ENCODE results near the gene PRR15L.
A peak's percentile ranks its signal among the peaks of the same experiment; 100 is the strongest.
"Not testable (repeated sequence)": the region's sequence is repeated elsewhere in the genome, so short reads cannot be mapped to it uniquely, and the experiment has no call there.

Gene PRR15L

GRCh38 chr17:47957591-47958490 lies at the start of gene PRR15L:
Gene PRR15L, minus strand, starts transcription at chr17:47957883. Its CDS starts 4,649 bp downstream, at chr17:47953234.
- peak; percentile 87 for DNase-seq

GRCh38 chr17:48006936-48007709 lies 49.4 kb upstream of the PRR15L start:
- no peak for DNase-seq

GRCh38 chr17:48004983-48005382 lies 47.3 kb upstream of the PRR15L start:
- no peak for DNase-seq

GRCh38 chr17:48003417-48004151 lies 45.9 kb upstream of the PRR15L start:
- no peak for DNase-seq

- DNase-seq, result no peak
Measured at GRCh38 chr17:48002916-48003416, 45.3 kb upstream of the PRR15L start.

GRCh38 chr17:48002266-48002915 lies 44.7 kb upstream of the PRR15L start:
- DNase-seq, result no peak

- not testable (repeated sequence) for DNase-seq
Measured at GRCh38 chr17:48001657-48002056, 44.0 kb upstream of the PRR15L start.

- no peak for DNase-seq
Measured at GRCh38 chr17:48001197-48001596, 43.5 kb upstream of the PRR15L start.

- DNase-seq, result no peak
Measured at GRCh38 chr17:47999582-47999981, 41.9 kb upstream of the PRR15L start.

- no peak for DNase-seq
Measured at GRCh38 chr17:47998044-47998443, 40.4 kb upstream of the PRR15L start.

- DNase-seq, result no peak
Measured at GRCh38 chr17:47997586-47997985, 39.9 kb upstream of the PRR15L start.

GRCh38 chr17:47996201-47996600 lies 38.5 kb upstream of the PRR15L start:
- DNase-seq, result no peak

GRCh38 chr17:47995241-47995935 lies 37.7 kb upstream of the PRR15L start:
- DNase-seq, result no peak

- no peak for DNase-seq
Measured at GRCh38 chr17:47994724-47995123, 37.0 kb upstream of the PRR15L start.

GRCh38 chr17:47993964-47994363 lies 36.3 kb upstream of the PRR15L start:
- DNase-seq, result no peak

- DNase-seq, result no peak
Measured at GRCh38 chr17:47993031-47993564, 35.4 kb upstream of the PRR15L start.

GRCh38 chr17:47992216-47992615 lies 34.5 kb upstream of the PRR15L start:
- DNase-seq, result no peak

GRCh38 chr17:47990962-47991731 lies 33.5 kb upstream of the PRR15L start:
- DNase-seq, result no peak

GRCh38 chr17:47989700-47990099 lies 32.0 kb upstream of the PRR15L start:
- no peak for DNase-seq

- DNase-seq, result no peak
Measured at GRCh38 chr17:47989159-47989558, 31.5 kb upstream of the PRR15L start.

GRCh38 chr17:47988445-47988844 lies 30.8 kb upstream of the PRR15L start:
- DNase-seq, result not testable (repeated sequence)

All from NCI-H2029 (cell line).